ENCODE results near the gene MYO1D. TPM values are rescaled to one million over a fixed set of nuclear protein-coding genes. Genes with fewer than 3 reads are reported as not detected.

Gene MYO1D
- total and polyA plus RNA-seq, 2 donors (not counting 3 experiments of a cell fraction or from before 2014, with no cell fraction given) = 37.8 to 85.5 TPM

GRCh38 chr17:32553168-32553567 lies 323.8 kb downstream of the MYO1D start:
- Histone ChIP-seq H3K79me2 (ENCODE audit: control insufficient read depth, insufficient read depth, low read length) (no peaks in the 10 kb centered on the region), H3K4me1 (ENCODE audit: control insufficient read depth, extremely low read depth, insufficient read depth, low read length) (peaks cover 16% of the 10 kb centered on the region), H3K9ac (replicated peaks; ENCODE audit: extremely low read depth, insufficient read depth, low read length) (no peak overlapping the region), H3K27me3 (ENCODE audit: control insufficient read depth in 2 of 2, insufficient read depth in 2 of 2, low read length in 2 of 2) (no peaks in the 10 kb centered on the region), H3K4me2 (ENCODE audit: insufficient read depth, low read length) (no peak overlapping the region), H4K20me1 (replicated peaks; ENCODE audit: control insufficient read depth, extremely low read depth, insufficient read depth, low read length) (no peaks in the 10 kb centered on the region), H3K9me1 (replicated peaks; ENCODE audit: control insufficient read depth, extremely low read depth, insufficient read depth, low read length) (no peaks in the 10 kb centered on the region), H3K27ac (ENCODE audit: insufficient read depth, low read depth, low read length) (no peak overlapping the region), H3K4me3 (replicated peaks in 1 of 3; ENCODE audit: insufficient read depth in 1 of 3, low read depth in 1 of 3, low read length in 3 of 3) (no peak overlapping the region), H2AFZ (ENCODE audit: low read depth, low read length) (no peak overlapping the region), H3K9me3 (replicated peaks; ENCODE audit: control insufficient read depth, insufficient read depth, low read length) (no peaks in the 10 kb centered on the region), H3K36me3 (ENCODE audit: control insufficient read depth in 2 of 2, extremely low read depth in 1 of 2, insufficient read depth in 2 of 2, low read length in 2 of 2) (no peaks in the 10 kb centered on the region)
- ChIA-PET CTCF (no interaction called here), POLR2A (no interaction called here)
- intact Hi-C loops (cut with micrococcal nuclease) (no loop called here), dilution Hi-C loops (cut with MboI; ENCODE audit: extremely low pct_ligation_motif_present, low sequenced_read_pairs) (no loop called here)
- no TSS peak for BruUV-seq (replicated peaks)
- no peak for FAIRE-seq
- TF ChIP-seq MAX (IDR thresholded peaks at IDR 0.05; ENCODE audit: insufficient read depth, insufficient read length) (no peak), FOS (IDR thresholded peaks at IDR 0.05; ENCODE audit: borderline replicate concordance, insufficient read depth, low read length) (no peak), GATA2 (IDR thresholded peaks at IDR 0.05; ENCODE audit: insufficient read depth, insufficient read length, low read depth, low read length) (no peak), MYC (IDR thresholded peaks at IDR 0.05; ENCODE audit: low read depth, low read length) (no peak), POLR2A (IDR thresholded peaks at IDR 0.05; ENCODE audit: low read depth, low read length) (no peak), EZH2 (IDR thresholded peaks at IDR 0.05; ENCODE audit: borderline replicate concordance, low read depth, low read length, severe bottlenecking) (no peak), CTCF (IDR thresholded peaks at IDR 0.05; ENCODE audit: extremely low read depth in 1 of 2, insufficient read depth in 1 of 2, low read depth in 1 of 2, low read length in 2 of 2) (no peak), POLR2AphosphoS5 (IDR thresholded peaks at IDR 0.05; ENCODE audit: insufficient read depth, low read depth, low read length) (no peak), JUN (IDR thresholded peaks at IDR 0.05; ENCODE audit: borderline replicate concordance, insufficient read depth, insufficient read length, low read depth) (no peak)
- DNase-seq (ENCODE audit: low read depth, low spot score) = no peak
